ENCODE measurements around the gene ATF7IP. TPM values are rescaled to one million over a fixed set of nuclear protein-coding genes. Genes with fewer than 3 reads are reported as not detected.

ATF7IP gene
- total RNA-seq, 2 experiments from 2014 or later, result 131 to 141 TPM

GRCh38 chr12:14356147-14356546, 9.3 kb upstream of the ATF7IP start:
- Mint-ChIP-seq H3K27ac (no peak overlapping the region), H3K4me1 (ENCODE audit: low read depth) (no peaks in the 10 kb centered on the region), H3K9me3 (peaks cover 17% of the 10 kb centered on the region), H3K27me3 (ENCODE audit: low read depth) (no peaks in the 10 kb centered on the region), H3K4me3 (no peak overlapping the region), H3K36me3 (ENCODE audit: low read depth) (peaks cover 3% of the 10 kb centered on the region)
- intact Hi-C loops (cut with micrococcal nuclease), result no loop called here
- CTCF ChIA-PET, result interaction anchor here (0.5 kb wide), 1 partner anchor 97 kb away, joined by 3 read pairs; no protein-coding TSS in a partner anchor
- no peak for DNase-seq

GRCh38 chr12:14357486-14357885, 8.0 kb upstream of the ATF7IP start:
- intact Hi-C loops (cut with micrococcal nuclease), result no loop called here
- Mint-ChIP-seq H3K27me3 (ENCODE audit: low read depth) (no peaks in the 10 kb centered on the region), H3K4me1 (ENCODE audit: low read depth) (peaks cover 5% of the 10 kb centered on the region), H3K4me3 (no peak overlapping the region), H3K9me3 (peaks cover 9% of the 10 kb centered on the region), H3K27ac (no peak overlapping the region), H3K36me3 (ENCODE audit: low read depth) (peaks cover 3% of the 10 kb centered on the region)
- no peak for DNase-seq
- CTCF ChIA-PET, result no interaction called here

GRCh38 chr12:14362352-14362751, 3.1 kb upstream of the ATF7IP start:
- H3K27me3 Mint-ChIP-seq (ENCODE audit: low read depth), result no peaks in the 10 kb centered on the region

GRCh38 chr12:14364583-14365271, 755 bp upstream of the ATF7IP start:
- CTCF ChIA-PET, result interaction anchor here (1.0 to 3.0 kb wide), 12 partner anchors 20 to 142 kb away, joined by 3 to 33 read pairs (median 8); no protein-coding TSS in a partner anchor
- H3K27ac Mint-ChIP-seq, result peak overlapping the region; percentile 98
- peaks cover 29% of the 10 kb centered on the region for H3K4me1 Mint-ChIP-seq (ENCODE audit: low read depth)
- H3K27me3 Mint-ChIP-seq (ENCODE audit: low read depth), result no peaks in the 10 kb centered on the region
- H3K36me3 Mint-ChIP-seq (ENCODE audit: low read depth), result peaks cover 12% of the 10 kb centered on the region
- intact Hi-C loops (cut with micrococcal nuclease), result loop anchor here (1.0 to 10.0 kb wide), 7 partner anchors 90 to 439 kb away; partner anchors contain the start of genes C12orf60 and WBP11
- no peaks in the 10 kb centered on the region for H3K9me3 Mint-ChIP-seq
- H3K4me3 Mint-ChIP-seq, result peak overlapping the region; percentile 85
- no peak for DNase-seq

More at GRCh38 chr12:14362352-14362751, 3.1 kb upstream of the ATF7IP start:
- Mint-ChIP-seq H3K4me1 (ENCODE audit: low read depth) (peaks cover 19% of the 10 kb centered on the region), H3K36me3 (ENCODE audit: low read depth) (peaks cover 5% of the 10 kb centered on the region), H3K9me3 (no peaks in the 10 kb centered on the region), H3K27ac (peak overlapping the region; percentile 35), H3K4me3 (no peak overlapping the region)
- DNase-seq, result no peak
- intact Hi-C loops (cut with micrococcal nuclease), result loop anchor here (10.0 kb wide), 1 partner anchor 252 kb away; no protein-coding TSS in a partner anchor
- CTCF ChIA-PET, result interaction anchor here (0.7 to 1.6 kb wide), 3 partner anchors 86 to 125 kb away, joined by 3 to 4 read pairs (median 4); no protein-coding TSS in a partner anchor

- DNase-seq, result no peak
- intact Hi-C loops (cut with micrococcal nuclease), result loop anchor here (1.0 to 10.0 kb wide), 7 partner anchors 19 to 1197 kb away; partner anchors contain the start of gene ARHGDIB
- H3K9me3 Mint-ChIP-seq, result peaks cover 2% of the 10 kb centered on the region
- CTCF ChIA-PET, result interaction anchor here (0.9 to 3.0 kb wide), 14 partner anchors 16 to 180 kb away, joined by 3 to 33 read pairs (median 6); no protein-coding TSS in a partner anchor
- peaks cover 20% of the 10 kb centered on the region for H3K36me3 Mint-ChIP-seq (ENCODE audit: low read depth)
- H3K4me1 Mint-ChIP-seq (ENCODE audit: low read depth), result peaks cover 42% of the 10 kb centered on the region
- no peaks in the 10 kb centered on the region for H3K27me3 Mint-ChIP-seq (ENCODE audit: low read depth)
- peak overlapping the region; percentile 85 for H3K4me3 Mint-ChIP-seq
- peak overlapping the region; percentile 98 for H3K27ac Mint-ChIP-seq
These were observed 942 bp downstream of the ATF7IP start for GRCh38 chr12:14366209-14367039.

- peaks cover 21% of the 10 kb centered on the region for H3K36me3 Mint-ChIP-seq (ENCODE audit: low read depth)
- H3K27me3 Mint-ChIP-seq (ENCODE audit: low read depth), result no peaks in the 10 kb centered on the region
- peak overlapping the region; percentile 98 for H3K27ac Mint-ChIP-seq
- CTCF ChIA-PET, result interaction anchor here (1.5 to 3.0 kb wide), 4 partner anchors 18 to 128 kb away, joined by 4 to 33 read pairs (median 14); no protein-coding TSS in a partner anchor
- peak overlapping the region; percentile 85 for H3K4me3 Mint-ChIP-seq
- intact Hi-C loops (cut with micrococcal nuclease), result loop anchor here (1.0 to 10.0 kb wide), 7 partner anchors 18 to 1196 kb away; partner anchors contain the start of gene ARHGDIB
- peaks cover 2% of the 10 kb centered on the region for H3K9me3 Mint-ChIP-seq
- H3K4me1 Mint-ChIP-seq (ENCODE audit: low read depth), result peaks cover 47% of the 10 kb centered on the region
- no peak for DNase-seq
These were observed 1.7 kb downstream of the ATF7IP start for GRCh38 chr12:14367040-14367661.

- intact Hi-C loops (cut with micrococcal nuclease), result loop anchor here (10.0 kb wide), 1 partner anchor 245 kb away; no protein-coding TSS in a partner anchor
- Mint-ChIP-seq H3K27ac (peak overlapping the region; percentile 94), H3K4me3 (no peak overlapping the region), H3K9me3 (peaks cover 2% of the 10 kb centered on the region), H3K36me3 (ENCODE audit: low read depth) (peaks cover 23% of the 10 kb centered on the region), H3K4me1 (ENCODE audit: low read depth) (peaks cover 57% of the 10 kb centered on the region), H3K27me3 (ENCODE audit: low read depth) (no peaks in the 10 kb centered on the region)
- peak; percentile 30 for DNase-seq
- CTCF ChIA-PET, result interaction anchor here (1.5 kb wide), 1 partner anchor 17 kb away, joined by 3 read pairs; no protein-coding TSS in a partner anchor
These were observed 3.8 kb downstream of the ATF7IP start for GRCh38 chr12:14369311-14369710.

GRCh38 chr12:14373217-14373616, 7.7 kb downstream of the ATF7IP start:
- no peaks in the 10 kb centered on the region for H3K27me3 Mint-ChIP-seq (ENCODE audit: low read depth)
- H3K4me1 Mint-ChIP-seq (ENCODE audit: low read depth), result peaks cover 59% of the 10 kb centered on the region
- peak overlapping the region; percentile 41 for H3K4me3 Mint-ChIP-seq
- CTCF ChIA-PET, result interaction anchor here (0.6 to 3.7 kb wide), 7 partner anchors 11 to 256 kb away, joined by 3 to 24 read pairs (median 4); no protein-coding TSS in a partner anchor
- H3K36me3 Mint-ChIP-seq (ENCODE audit: low read depth), result peaks cover 35% of the 10 kb centered on the region
- intact Hi-C loops (cut with micrococcal nuclease), result no loop called here
- peaks cover 2% of the 10 kb centered on the region for H3K9me3 Mint-ChIP-seq
- DNase-seq, result no peak
- H3K27ac Mint-ChIP-seq, result peak overlapping the region; percentile 89

- no peak for DNase-seq
- Mint-ChIP-seq H3K27me3 (ENCODE audit: low read depth) (no peaks in the 10 kb centered on the region), H3K36me3 (ENCODE audit: low read depth) (peaks cover 56% of the 10 kb centered on the region), H3K9me3 (peaks cover 23% of the 10 kb centered on the region), H3K4me1 (ENCODE audit: low read depth) (peaks cover 45% of the 10 kb centered on the region), H3K27ac (no peak overlapping the region), H3K4me3 (no peak overlapping the region)
- CTCF ChIA-PET, result no interaction called here
- intact Hi-C loops (cut with micrococcal nuclease), result no loop called here
These were observed 14.0 kb downstream of the ATF7IP start for GRCh38 chr12:14379508-14379907.

GRCh38 chr12:14384783-14385638, 19.5 kb downstream of the ATF7IP start:
- no peaks in the 10 kb centered on the region for H3K27me3 Mint-ChIP-seq (ENCODE audit: low read depth)
- DNase-seq, result peak; percentile 83
- peaks cover 8% of the 10 kb centered on the region for H3K9me3 Mint-ChIP-seq
- H3K27ac Mint-ChIP-seq, result peak overlapping the region; percentile 97
- peaks cover 63% of the 10 kb centered on the region for H3K4me1 Mint-ChIP-seq (ENCODE audit: low read depth)
- peak overlapping the region; percentile 73 for H3K4me3 Mint-ChIP-seq
- CTCF ChIA-PET, result interaction anchor here (0.6 to 3.5 kb wide), 10 partner anchors 9 to 167 kb away, joined by 3 to 29 read pairs (median 5); partner anchors contain the start of gene ATF7IP
- H3K36me3 Mint-ChIP-seq (ENCODE audit: low read depth), result peaks cover 54% of the 10 kb centered on the region
- intact Hi-C loops (cut with micrococcal nuclease), result loop anchor here (1.0 to 10.0 kb wide), 7 partner anchors 9 to 1663 kb away; partner anchors contain the start of gene GPRC5A

All from activated naive CD4-positive, alpha-beta T cell treated with anti-CD3 and anti-CD28 coated beads for 36 hours (primary cell).